GM18507 (cell line): ENCODE data around the gene OSBPL6.

Source experiments
- DNase-seq: peaks from one replicate; pipeline ENCODE4 v3.0.0; 2011; ENCODE audit warnings: low read depth; ENCODE audit not compliant: insufficient read length; ENCODE audit errors: extremely low spot score
- FAIRE-seq: peaks from 2 replicates; lab custom pipeline; 2011; peaks lifted over from hg19 to GRCh38; lab: Jason Lieb, UNC

OSBPL6 gene

DNA sequence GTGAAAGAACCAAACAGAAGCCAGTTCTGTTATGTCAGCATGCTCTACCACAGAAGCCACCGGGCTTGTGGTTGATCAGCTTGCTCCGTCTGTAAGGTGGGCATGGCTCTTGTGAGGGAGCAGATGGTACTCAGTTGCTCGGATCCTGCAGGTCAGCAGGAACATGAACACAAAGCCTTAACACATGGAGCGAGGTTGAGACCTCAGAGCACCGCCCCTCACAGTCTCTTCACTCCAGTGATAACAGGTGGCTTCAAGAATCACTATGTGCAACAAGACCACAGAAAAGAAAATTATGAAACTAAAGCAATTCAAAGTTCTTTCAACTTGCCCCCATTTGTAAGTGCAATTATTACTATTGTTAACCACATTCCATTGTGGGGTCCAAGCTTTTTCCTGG is 72.1 kb downstream of the OSBPL6 start:
- no peak for DNase-seq
- no peak for FAIRE-seq

DNA sequence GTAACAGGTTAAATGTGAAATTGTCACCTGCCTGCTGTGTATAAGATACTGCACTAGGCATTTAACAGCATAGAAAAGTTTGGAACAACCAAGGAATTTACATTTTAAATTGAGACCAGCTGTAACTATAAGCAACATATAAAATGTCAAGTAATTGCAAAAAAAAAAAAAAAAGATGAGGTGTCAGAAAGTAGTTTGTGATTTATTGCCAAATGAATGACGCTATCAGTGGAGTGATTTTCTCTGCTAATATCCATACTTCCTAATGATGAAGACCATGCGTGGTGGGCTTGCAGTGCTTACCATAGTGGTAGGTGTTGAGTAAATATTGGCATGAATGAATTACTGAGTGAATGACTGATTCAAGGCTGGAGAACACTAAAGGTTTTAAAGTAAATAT is 73.3 kb downstream of the OSBPL6 start:
- DNase-seq, result no peak
- FAIRE-seq, result no peak

DNA sequence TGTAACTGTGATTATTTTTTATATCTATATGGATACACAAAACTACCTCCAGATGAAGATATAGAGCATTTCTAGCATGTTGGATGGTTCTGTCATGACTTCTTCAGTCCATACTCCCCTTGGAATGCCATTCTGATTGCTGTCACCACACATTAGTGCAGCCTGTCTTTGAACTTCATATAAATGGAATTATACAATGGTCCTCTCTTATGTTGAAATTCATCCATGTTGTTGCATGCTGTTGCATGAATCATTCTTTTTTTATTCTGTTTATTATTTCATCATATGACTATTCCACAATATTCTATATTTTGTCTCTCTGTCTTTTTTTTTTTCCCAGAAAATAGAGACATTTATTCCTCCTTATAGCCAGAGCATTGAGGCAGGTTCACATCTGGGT is 74.1 kb downstream of the OSBPL6 start:
- no peak for DNase-seq

DNA sequence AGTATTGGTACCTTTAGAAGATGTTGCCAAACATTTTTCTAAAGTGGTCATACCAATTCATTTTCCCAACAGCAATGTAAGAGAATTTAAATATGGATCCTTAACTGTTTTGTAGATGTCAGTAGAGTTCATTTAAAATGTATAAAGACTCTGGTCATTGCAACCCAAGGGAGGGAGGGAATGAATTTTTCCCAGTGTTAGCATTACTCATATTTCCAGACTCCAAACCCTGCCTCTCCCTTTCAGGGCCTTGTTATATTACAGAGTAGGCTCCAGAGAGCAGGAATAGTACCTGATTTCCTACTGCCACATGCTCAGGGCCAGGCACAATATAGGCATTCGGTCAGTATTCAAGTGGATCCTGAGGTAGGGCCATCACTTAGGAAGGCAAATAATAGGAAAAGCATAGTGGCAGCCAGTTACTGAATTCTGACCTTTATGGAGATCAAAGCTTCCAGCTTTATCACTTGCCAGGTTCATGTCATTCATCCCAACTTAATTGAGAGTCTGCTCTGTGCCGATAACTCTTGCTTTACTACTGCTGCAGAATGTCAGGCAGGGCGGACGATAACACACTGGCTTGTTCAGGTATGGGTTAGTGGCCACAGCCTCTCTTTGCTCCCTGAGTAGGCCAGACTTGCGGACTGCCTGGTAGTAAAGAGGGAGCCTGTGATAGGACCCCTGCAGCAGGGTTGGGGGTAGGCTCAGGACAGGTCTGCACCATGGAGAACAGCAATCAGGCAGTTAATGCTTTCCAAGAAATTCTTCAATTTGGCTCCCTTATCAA is 75.3 kb downstream of the OSBPL6 start:
- FAIRE-seq (no peak), DNase-seq (no peak)

More for the DNA sequence above, 74.1 kb downstream of the OSBPL6 start:
- FAIRE-seq, result no peak

DNA sequence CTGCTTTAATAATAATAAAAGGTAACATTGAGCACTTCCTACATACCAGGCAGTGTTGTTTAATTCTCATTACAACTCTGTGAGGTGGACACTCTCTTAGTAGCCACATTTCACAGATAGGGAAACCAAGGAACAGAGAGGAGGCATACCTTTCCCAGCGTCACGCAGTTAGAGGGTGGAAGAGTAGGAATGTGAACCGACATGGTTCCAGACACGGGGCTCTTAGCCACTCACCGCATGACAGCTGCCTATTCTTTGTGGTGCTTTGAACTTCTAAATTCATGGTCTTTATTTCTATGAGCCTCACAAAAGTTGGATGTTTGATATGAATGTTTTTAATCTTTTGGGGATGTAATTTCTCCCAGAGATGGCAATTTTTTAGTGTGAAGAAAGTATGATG is 76.0 kb downstream of the OSBPL6 start:
- DNase-seq (no peak), FAIRE-seq (no peak)

DNA sequence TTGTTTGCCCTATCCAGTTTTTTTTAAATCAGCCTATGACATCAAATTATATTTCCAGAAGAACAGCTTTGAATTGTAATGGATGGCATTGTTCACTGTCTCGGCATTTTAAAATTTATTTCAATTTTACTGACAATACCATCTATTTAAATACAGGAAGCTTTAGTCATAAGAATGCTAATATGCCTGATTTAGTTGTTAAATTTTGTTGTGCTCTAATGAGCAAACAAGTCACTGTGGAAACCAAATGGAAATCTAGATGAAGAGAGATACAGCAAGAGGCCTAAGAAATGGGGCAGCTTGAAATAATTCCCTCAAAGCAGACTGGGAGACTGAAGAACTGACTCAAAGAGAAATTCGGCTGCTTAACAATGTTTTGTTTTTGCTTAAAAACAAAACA is 76.8 kb downstream of the OSBPL6 start:
- FAIRE-seq, result no peak
- no peak for DNase-seq

DNA sequence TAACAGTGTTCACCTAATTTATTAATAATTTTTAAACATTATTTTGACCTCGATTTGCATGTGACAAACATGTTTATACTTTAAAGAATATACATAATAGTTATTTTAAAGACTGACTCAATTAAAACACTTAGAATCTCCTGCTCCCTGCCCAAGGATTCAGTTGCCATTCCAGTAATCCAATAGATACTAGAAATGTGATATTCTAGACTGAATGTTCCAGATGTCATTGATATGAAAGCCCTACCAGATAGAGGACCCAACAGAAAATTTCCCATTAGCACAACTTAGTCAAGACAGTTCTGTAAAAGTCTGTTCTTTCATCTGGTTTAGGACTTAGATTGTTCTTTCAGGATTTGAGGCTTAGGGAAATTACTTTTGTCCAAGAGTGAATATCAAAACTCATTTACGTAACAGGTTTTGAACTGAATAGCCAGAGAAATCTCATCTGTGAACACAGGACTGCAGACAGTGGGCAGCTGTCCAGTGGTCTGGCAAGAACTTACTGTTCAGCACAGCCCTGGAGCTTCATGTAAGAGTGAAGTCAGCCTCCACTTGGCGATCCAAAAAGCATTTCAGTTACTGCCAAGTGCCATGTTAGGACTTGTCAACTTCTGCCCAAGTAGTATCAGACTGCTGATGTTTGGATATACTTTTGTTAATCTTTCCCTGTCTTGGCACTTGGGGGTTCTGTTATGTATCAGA is 77.5 kb downstream of the OSBPL6 start:
- FAIRE-seq, result no peak
- no peak for DNase-seq

DNA sequence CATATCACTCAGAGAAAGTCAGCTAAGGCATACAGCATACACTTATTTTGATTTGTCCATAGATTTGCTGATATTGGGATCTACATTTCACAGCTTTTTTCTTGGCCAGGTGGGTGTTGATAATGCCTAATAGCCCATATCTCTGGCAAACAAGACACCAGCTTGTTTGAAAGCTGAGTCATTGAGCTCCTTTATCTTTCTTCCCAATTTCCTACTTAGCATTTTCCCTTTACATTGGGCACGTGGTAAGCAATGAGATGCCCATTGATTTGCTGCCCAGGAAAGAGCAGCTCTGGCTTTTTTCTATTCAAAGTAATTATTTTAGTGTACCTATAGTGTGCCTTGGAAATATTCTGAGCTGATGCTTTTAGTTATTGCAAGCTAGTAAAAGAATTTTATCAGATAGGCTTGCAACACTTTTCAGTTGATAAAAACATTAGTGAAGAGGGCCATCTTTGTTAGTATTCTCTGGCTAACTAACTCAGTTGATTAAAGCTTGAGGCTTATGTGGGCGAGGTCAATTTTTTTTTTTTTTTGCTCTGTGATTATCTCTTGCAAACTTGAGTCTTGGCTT is 79.6 kb downstream of the OSBPL6 start:
- no peak for DNase-seq
- FAIRE-seq, result no peak

DNA sequence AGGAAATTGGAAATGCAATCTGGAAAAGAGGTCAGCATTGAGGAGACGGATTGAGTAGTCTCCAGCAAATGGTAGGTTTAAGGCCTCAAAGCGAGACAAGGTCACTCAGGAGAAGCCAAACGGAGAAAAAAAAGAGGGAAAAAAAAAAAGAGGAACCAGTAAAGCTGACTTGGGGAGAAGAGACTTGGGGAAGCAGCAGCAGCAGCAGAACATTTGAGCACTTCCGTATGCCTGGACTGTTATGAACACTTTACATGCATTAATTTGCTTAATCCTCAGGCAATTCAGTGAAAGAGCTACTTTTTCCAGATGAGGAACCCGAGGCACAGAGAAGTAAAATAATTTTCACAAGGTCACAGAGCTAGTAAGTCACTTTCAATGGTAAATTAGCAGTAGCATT is 81.3 kb downstream of the OSBPL6 start:
- FAIRE-seq (no peak), DNase-seq (no peak)

DNA sequence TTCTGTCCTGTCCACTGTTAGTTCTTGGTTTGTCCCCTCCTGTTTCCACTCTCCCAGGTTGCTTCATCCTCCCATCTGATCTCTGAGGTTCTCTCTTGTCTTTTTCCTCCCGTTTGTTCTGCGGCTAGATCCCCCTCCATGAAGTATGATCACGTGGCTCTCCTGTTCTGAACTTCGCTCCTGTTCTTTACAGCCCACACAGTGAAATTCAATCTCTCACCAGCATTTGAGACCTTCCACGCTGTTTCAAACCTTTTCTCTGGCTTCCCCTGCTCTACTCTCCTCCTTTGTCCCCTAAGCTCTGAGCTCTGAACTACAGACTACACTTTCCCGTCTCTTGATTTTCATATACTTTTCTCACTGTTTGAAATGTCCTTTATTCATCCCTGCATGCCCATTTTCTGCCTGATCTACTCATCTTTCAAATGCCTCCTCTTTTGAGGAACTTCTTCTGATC is 83.5 kb downstream of the OSBPL6 start:
- DNase-seq (no peak), FAIRE-seq (no peak)

DNA sequence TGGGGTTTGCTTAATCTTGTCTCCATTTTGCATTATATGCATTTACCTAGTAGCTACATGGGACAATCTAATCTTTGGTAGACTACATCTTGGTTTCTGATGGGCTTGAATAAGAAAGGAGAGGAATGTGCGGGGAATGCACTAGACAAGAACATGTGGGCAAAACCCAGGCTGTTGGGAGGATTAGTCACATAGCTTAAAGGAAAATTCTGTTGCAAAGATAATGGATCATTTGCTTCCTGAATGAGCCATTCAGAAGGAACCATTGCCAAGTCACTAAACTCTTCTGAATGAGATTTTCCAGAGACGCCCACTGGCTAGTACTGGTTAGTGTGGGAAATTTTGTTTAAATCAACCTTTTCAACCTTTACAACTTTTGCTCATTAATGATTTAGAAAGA is 84.8 kb downstream of the OSBPL6 start:
- FAIRE-seq (no peak), DNase-seq (no peak)

DNA sequence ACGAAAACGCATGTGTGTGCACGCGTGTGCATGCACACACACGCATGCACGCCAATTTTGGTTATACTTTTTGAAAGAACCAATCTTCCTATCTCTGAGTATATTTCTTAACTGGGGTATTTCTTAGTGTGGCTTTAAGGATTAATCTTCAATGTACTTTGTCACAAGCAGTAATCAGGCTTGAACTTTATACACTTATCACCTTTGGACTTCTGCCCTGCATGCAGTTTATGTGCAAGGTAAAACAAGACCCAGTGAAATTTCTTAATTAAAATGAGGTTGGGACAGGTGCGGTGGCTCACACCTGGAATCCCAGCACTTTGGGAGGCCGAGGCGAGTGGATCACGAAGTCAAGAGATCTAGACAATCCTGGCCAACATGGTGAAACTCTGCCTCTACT is 85.3 kb downstream of the OSBPL6 start:
- DNase-seq (no peak), FAIRE-seq (no peak)

DNA sequence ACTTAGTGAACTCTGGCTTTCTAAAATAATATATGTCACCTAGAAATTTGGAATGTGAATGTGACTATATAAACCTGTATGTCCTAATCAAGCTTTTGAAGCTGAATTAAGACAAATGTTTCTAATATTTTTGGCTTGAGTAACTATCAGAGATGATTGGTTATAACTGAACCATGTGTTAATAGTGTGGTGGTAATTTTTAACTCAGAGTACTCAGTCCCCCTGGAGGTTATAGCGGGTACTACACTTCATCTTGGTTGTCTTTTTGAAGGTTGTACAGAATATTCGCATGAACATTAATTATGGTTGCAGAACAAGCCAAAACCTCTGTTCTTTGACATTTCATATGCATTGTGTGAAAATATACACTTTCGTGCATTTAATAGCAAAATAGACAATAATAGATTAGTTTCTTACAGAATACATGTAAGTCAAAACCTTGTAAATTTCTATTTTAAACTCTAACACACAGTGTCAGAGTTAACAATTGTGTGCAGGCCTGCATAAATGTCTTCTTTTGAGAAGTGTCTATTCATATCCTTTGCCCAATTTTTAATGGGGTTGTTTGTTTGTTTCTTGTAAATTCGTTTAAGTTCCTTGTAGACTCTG is 86.0 kb downstream of the OSBPL6 start:
- DNase-seq (peak; percentile 11), FAIRE-seq (peak; percentile 74)

DNA sequence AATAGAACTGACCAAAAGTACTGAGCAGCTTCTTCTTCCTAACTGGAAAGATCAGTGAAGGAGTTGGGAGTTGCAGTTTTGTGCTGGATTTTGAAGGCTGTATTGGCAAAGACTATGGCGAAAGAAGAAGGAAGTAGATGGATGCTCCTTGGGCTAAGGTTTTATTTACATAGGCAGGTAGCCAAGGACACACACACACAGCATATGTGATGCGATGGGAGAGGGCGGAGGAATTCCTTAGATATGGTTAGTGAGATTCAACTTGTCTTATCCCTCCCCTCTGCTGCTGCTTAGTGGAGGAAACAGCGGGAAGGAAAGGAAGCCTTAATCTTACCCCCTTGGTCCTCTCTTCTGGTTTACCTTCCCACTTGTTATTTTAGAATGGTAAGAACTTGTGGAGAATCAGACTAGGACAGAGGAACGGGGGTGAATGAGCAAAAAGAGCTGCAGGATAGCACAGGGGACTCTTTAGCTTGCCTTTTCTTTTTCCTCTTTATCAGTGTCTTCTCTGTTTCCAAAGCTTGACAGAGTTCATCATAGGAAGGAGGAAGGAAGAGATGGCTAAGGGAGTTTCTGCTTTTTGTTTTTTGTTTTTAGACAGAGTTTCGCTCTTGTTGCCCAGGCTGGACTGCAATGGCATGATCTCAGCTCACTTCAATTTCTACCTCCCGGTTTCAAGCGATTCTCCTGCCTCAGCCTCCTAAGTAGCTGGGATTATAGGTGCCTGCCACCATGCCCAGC is 87.9 kb downstream of the OSBPL6 start:
- FAIRE-seq, result no peak
- no peak for DNase-seq

DNA sequence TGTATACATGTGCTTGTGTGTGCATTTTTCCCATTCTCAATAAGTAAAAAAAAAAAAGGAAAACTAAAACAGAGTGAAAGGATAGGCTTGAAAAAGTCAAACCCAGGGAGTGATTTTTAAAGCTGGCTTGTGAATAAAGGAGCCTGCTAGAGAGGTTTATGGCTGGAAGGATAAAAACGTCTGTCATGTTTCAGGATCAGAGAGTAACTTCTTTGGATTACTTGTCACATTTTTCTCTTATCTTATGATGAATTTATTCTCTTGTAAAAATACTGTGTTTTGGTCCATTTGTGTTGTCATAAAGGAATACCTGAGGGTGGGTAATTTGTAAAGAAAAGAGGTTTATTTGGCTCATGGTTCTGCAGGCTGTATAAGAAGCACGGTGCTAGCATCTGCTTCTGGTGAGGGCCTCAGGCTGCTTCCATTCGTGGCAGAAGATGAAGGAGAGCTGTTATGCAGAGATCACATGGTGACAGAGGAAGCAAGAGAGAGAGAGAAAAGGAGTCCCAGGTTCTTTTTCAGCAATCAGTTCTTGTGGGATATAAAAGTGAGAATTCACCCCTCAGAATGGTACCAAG is 89.1 kb downstream of the OSBPL6 start:
- no peak for DNase-seq
- FAIRE-seq, result no peak

DNA sequence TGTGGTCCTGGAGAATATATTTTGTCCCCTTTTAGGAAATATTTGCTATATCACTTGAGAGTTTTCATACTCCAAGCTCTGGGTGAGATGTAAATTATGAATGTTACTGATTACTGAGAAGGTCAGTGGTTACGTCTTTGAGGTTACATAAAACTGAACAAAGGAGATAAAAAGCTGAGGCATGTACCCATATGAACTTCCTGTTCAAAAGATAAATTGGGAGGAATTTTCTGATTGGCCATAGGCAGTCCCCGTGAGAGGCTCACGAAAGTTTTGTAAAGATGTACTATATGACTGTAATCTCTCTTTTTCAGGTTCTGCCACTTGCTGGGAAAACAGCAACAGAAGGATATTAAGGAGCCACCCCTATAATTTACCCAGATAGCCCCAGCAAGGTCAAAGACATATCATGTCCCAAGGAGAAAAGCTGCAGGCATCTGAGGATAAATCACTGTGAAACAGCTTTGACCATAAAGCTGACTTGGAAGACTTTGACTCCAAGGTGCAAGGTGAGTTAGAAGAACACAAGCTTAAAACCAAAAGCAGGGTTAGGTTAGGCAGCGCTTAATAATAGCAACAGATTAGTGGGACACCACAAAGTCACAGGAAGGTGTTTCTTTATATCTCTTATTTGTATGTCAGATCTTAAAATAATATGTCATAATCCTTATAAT is 90.4 kb downstream of the OSBPL6 start:
- DNase-seq (no peak), FAIRE-seq (no peak)

DNA sequence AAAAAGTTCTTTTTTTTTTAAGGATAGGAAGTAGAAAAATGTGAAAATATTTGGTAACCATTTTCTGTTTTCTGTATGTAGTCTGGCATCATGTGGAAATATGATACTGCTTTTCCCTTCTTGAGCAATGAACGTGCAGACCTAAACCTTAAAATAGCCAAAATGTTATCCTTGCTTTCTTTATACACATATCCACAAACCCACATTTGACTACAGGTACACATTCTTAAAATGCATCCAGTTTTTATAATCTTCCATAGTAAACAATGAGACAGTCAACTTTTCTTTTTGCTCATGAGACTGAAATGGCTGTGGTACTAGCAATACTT is 90.9 kb downstream of the OSBPL6 start:
- DNase-seq (no peak), FAIRE-seq (no peak)

DNA sequence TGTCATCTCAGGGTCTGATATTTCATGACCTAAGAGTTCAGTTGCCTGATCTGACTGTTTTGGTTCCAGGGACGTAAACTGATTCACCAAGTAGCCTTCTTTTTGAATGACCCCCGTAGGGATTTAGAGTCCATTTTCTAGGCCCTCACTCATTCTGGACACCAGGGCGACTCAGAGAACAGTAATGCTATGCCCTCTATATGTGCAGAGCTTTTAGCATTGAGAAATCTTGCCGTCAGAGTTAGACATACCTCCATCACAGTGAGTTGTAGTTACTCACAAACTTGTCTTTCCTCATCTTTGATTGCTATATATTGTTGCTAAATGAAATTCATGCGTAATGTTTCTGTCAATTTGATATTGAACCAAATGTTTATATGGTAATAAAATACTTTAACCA is 92.3 kb downstream of the OSBPL6 start:
- no peak for DNase-seq
- FAIRE-seq, result no peak
